GM18907 (cell line): Measurements from ENCODE around the gene ZNF283.
"Not testable (repeated sequence)": the region's sequence is repeated elsewhere in the genome, so short reads cannot be mapped to it uniquely, and the experiment has no call there.

Source experiments
- ATAC-seq: cut with Tn5 transposase; IDR thresholded peaks from one replicate; pipeline ENCODE4 v1.9.1; 2021; ENCODE audit warnings: mild to moderate bottlenecking, moderate library complexity; ENCODE audit not compliant: unreplicated experiment

Gene ZNF283

DNA sequence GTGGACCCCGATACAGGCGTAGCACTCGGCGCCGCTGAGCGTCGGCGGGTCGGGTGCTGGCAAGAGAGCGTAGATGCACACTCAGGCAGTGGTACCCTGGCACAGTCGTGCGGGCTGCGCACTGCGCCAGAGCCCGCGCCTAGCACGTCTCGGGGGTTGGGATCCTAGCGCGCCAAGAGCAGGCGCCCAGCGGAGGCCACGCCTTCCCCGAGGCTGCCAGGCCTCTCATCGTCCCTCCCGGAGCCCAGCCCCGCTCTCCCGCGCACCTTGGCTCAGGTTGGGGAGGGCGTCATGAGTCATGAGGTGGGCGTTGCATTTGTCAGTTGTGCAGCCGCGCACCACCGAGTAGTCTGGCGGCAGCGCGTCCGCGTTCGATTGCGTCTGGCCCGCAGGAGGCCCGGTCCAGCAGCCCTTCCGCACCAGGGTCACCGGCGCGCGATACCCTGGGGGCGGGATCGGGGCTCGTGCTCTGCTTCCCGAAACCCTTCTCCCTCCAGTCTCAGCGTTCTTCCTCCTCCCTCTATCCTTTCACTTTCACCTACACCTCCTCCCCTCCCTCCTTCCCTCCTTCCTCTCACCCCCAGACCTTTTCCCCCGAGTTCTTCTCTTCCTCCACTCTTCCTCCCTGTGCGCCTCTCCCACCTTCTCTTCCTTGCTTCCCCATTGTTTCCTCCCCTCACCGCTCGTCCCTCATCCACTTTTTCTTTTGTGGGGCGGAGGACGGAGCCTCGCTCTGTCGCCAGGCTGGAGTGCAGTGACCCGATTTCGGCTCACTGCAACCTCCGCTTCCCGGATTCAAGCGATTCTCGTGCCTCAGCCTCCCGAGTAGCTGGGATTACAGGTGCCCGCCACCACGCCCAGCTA lies 28.3 kb upstream of the ZNF283 start:
- no peak for ATAC-seq

DNA sequence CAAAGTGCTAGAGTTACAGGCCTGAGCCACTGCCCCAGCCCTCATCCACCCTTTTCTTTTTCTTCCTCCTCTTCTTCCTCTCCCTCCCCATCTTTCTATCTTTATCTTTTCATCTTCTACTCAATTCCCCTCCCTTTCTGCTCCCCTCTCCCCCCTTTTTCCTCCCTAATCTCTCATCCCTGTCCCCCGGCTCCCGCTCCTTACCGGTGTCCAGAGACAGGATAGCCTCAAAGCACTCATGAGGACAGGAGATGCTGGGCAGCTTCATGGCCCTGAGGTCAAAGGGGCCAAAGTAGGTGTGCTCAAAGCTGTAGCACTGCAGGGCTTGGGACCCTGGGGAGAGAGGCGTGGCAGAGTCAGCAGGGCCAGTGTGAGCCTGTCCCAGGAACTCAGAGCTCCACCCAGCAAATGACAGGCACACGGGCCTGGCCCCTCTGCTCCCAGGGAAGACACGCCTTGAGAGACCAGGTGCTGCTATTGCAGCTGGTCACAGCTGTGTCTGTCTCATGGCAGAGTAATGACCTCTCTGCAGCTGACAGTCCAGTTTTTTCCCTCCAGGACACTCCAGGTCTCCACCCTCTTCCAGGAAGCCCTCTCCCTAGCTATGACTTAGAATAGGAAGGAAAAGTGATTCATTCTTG lies 27.5 kb upstream of the ZNF283 start:
- no peak for ATAC-seq

DNA sequence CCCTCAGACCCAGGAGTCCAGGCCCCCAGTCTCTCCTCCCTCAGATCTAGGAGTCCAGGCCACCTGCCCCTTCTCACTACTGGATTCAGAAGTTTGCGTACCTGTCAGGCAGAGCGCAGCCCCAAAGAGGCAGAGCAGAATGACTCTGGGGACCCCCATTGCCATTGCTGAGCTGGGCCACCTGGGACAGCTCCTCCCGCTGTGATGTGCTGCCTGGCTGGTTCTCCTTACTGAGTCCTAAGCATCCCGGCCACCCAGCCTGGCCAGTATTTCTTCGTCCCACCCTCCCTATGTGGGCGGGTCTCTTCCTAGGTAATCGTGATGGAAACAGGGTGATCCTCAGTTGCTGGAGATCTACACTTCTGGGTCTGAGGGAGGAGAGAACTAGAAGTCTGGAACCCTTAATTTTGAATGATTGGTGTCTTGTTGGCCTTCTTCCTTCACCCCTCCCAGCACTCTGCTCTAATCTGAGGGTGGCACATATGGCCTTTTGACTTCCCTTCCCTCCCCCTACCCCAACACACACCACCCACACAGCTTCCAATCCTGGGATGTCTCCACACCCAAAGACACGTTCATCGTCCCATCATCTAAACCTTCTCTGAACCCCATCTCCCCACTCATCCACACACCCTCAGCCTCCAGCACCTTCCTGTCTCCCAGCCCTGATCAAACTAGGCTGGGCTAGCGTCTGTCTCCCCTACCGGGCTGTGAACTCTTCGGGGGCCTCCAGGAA lies 24.7 kb upstream of the ZNF283 start, which contains the start of gene LYPD5:
Gene LYPD5, minus strand, starts transcription at position 232 of the 736 bp plus-strand sequence. Its CDS starts 67 bp downstream, at position 165.
- ATAC-seq, result no peak

DNA sequence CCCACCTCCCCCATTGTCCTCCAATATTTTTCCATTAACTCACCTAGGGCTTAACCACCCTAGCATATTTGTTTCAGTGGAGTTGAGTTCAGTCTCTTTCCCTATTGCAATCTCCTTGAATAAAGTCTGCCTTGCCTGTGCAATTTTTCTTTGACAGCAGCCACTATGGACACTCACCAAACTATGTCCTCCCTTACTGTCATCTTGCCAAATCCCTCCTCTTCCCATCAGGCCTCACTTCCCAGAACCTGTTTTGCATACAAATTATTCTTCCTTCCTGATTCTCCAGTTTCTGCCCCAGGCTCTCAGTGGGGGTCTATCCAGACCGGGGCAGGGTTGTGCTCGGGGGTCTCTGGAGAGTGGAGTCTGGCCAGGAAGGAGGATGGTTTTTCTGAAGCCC lies 22.7 kb upstream of the ZNF283 start:
- no peak for ATAC-seq

DNA sequence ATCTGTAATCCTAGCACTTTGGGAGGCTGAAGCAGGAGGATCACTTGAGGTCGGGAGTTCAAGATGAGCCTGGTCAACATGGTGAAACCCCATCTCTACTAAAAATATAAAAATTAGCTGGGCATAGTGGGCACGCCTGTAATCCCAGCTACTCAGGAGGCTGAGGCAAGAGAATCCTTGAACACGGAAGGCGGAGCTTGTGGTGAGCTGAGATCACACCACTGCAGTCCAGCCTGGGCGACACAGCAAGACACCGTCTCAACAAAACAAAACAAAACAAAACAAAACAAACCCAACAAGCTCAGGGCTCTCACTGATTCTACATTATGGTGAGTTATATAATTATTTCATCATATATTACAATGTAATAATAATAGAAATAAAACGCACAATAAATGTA lies 20.7 kb upstream of the ZNF283 start:
- ATAC-seq, result not testable (repeated sequence)

DNA sequence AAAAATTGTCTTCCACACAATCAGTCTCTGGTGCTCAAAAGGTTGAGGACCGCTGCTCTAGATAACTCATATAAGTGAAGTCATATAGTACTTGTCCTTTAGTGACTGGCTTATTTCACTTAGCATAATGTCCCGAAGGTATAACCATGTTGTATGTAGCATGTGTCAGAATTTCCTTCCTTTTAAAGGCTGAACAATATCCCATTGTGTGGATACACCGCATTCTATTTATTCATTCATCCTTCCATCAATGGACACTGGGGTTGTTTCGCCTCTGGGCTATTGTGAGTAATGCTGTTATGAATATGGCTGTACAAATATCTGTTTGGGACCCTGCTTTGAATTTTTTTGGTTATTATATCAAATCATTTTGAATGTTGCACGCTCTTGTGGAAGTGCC lies 20.3 kb upstream of the ZNF283 start:
- no peak for ATAC-seq

DNA sequence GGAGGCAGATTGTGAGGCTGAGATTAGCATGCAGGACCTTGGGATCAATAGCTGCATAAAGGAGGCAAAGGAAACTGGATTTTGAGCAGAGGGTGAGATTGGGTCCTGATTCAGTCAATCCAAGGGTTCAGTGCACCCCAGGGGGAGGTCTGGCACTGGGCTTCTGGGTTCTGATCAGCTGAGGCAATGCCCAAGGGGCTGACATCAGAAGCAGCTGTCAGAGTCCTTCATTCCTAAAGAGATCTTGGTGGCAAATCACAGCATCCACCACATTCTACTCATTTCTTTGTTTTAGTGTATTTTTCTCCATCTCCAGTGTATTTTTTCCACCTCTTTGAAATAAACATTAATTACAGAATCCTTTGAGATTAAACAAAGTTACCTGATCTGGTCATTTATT lies 19.5 kb upstream of the ZNF283 start:
- no peak for ATAC-seq

DNA sequence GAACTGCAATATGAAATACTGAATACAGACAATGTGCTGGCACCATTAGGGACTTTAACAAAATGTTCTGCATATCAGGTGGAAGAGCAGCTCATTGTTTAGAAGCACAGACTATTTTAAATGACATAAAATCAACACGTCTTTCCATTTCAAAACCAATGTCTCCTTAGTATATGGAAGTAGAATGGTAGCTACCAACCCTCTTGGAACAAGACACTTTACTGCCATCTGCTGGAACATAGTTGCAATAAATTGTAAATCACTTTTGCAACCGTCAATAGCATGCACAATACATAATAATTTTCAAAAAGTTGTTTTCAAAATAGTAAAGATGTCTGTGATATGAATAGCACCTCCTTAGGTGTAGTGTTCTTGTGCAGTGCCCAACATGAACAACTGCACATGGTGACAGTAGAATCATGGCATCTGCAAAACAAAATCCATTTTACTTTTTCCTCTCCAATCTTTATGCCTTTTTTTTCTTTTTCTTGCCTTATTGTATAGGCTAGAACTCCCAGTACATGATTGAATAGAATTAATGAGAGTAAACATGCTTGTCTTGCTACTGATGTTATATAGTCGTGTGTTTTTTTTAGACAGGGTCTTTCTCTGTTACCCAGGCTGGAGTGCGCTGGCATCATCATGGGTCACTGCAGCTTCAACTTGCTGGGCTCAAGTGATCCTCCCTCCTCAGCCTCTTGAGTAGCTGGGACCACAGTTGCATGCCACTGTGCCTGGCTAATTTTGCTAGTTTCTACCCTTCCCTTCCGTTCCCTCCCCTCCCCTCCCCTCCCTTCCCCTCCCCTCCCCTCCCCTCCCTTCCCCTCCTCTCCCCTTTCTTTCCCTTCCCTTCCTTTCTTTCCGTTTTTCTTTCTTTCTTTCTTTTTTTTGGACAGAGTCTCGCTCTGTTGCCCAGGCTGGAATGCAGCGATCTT lies 17.1 kb upstream of the ZNF283 start:
- ATAC-seq, result no peak

DNA sequence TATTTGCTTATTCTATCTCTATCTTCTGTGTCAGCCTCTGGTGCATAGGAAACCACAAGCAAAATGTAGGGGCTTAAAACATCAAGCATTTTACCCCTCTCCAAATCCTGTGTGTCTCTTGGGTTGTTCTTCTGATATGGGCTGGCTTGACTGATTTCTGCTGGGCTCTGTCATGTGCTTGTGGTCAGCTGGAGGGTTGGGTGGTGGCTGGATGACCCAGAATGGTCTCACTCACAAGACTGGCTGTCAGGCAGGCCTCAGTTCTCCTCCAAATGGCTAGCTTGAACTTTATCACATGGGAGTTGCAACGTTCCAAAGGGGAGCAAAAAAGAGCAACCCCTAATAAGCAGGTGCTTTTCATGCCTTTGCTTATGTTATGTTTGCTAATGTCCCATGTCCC lies 15.3 kb upstream of the ZNF283 start:
- no peak for ATAC-seq

DNA sequence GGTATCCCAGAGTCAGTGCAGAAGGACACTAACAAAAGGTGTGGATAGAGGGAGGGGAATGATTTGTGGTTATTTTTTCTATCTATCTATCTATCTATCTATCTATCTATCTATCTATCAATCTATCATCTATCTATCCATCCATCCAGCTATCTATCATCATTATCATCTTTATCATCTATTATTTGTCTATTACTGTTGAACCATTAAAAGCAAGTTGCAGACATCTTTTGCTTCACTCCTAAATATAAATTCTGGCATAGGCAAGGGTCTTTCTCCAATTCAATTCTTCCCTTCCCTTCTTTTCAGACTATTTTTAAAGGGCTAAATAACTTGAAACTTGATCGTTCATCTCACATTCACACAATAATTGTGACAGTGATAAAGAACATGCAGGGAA lies 14.9 kb upstream of the ZNF283 start:
- no peak for ATAC-seq

DNA sequence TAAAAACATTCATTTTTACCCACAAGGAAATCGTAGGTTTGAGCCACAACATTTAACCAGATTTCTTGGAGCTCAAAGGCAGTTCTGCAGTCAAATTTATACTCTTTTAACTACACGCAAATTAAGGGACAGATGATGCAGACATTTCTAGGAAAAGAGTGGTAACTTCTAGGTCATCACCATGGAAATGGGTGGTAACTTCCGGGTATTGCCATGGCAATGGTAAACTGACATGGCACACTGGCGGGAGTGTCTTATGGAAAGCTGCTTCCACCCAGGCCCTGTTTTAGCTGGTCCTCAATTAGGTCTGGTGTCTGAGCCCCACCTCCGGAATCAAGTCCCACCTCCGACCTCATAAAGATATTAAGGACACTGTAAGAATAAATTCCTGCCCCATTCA lies 14.4 kb upstream of the ZNF283 start:
- ATAC-seq, result no peak

DNA sequence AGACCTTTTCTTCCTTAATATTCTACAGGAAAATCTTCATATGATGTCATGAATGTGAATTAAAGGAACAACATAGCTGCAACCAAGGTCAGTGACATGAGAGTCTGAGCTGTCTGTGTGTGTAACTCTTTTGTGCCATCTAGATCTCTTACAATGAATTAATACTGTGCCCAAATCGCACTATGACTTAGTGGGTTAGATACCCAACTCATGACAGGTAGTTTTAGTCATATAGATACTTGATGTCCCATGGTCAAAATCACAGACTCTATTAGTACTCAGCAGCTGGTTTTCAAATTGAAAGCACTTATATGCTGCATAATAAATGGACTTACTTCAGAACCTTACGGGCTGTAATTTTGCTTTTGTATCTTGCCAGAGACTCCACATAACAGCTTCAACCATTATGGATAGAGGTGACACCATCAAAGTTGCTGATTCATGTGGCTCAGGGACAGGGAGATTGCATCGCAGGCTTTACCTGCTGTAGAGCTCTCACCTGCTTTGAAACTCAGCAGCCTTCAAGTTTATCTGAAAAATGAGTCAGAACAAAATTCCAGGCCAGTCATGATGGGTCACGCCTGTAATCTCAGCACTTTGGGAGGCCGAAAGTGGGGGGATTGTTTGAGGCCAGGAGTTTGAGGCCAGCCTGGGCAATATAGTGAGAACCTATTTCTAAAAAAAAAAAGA lies 12.3 kb upstream of the ZNF283 start:
- ATAC-seq, result no peak

DNA sequence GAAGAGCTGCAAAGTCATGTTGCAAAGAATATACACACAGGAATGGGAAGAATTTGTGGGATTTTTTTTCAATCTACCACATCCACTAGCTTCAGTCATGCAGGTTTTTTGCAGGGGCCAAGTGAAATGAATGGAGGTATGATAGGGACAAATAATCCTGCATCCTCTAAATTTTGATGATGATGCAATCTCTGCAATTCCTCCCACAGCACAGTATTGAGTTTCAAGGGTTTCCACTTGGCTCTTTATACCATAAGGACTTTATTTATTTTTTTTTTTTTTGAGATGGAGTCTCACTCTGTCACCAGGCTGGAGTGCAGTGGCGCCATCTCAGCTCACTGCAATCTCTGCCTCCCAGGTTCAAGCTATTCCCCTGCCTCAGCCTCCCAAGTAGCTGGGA lies 9.7 kb upstream of the ZNF283 start:
- ATAC-seq, result not testable (repeated sequence)

DNA sequence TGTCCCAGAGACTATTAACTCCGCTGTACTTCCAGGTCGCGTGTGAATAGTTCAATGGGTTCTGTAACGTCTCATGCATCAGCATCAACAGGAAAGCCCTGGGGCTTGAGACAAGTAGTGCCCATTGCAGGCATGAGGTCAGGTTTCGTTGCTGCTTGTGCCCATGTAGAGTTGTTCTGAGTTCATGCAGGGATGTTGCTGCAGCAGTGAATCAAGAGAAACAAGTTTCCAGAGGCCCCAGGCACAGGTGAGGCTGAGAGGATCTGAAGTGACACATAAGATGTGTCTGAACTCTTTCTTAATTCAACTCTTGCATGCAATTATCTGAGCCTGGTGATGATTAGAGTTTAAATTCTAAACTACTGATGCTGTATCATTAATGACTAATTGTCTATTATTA lies 8.6 kb upstream of the ZNF283 start:
- ATAC-seq, result no peak

DNA sequence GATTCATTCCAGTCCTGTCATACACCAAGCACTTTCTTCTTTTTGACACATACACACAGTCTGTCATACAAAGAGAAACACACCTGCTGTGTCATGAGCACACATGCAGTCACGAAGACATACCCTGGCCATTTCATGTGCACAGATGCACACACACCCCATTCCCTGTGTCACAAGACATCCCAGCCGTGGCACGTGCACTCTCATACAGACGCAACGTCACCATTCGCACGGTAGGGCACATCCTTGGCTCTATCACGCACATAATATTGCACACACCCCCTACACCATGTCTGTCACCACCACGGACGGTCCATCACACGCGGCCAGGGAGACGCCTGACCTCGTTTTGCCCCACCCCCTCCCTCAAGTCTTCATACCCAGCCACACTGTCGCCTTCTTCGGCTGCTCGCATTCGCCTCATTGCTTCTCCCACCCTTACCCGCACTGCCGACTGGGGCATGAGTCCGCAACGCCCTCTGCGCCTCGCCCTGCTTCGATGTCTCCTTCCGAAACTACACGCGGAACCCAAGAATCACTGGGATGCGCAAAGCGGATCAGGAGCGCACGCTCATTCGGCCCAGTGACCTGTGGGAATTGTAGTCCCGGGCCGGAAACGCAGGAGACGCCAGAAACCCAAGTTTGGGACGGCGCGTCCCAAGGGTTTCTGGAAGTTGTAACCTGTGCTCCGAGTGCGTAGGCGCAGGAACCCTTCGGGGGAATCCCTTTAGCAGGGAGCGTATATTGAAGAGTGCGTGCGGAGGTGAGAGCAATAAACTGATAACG lies 6.8 kb upstream of the ZNF283 start:
- no peak for ATAC-seq

DNA sequence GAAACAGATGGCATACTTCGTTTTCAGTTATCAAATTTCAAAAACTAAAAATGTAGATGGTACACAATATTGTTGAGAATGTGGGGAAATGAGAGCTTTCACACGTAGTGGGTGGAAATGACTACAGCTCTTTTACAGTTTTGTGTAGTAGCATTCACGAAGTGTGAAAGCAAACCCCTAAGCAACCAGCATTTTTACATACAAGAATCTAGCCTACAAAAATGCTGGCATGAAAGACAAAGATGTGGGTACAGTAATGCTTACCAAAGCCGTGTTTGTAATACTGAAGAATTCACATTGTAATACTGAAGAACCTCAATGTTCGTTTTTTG lies 6.3 kb upstream of the ZNF283 start:
- ATAC-seq, result no peak

DNA sequence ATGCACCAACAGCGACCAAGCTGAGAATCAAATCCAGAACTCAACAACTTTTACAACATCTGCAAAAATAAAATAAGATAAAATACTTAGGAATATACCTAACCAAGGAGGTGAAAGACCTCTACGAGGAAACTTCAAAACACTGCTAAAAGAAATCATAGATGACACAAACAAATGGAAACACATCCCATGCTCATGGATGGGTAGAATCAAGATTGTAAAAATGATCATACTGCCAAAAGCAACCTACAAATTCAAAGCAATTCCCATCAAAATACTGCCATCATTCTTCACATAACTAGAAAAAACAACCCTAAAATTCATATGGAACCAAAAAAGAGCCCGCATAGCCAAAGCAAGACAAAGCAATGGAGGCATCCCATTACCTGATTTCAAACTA lies 3.3 kb upstream of the ZNF283 start:
- not testable (repeated sequence) for ATAC-seq

DNA sequence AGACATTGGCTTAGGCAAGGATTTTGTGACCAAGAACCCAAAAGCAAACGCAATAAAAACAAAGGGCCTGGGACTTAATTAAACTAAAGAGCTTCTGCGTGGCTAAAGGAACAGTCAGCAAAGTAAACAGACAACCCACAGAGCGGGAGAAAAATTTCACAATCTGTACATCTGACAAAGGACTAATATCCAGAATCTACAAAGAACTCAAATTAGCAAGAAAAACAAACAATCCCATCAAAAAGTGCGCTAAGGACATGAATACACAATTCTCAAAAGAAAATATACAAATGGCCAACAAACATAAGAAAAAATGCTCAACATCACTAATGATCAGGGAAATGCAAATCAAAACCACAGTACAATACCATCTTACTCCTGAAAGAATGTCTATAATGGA lies 2.5 kb upstream of the ZNF283 start:
- ATAC-seq, result not testable (repeated sequence)

DNA sequence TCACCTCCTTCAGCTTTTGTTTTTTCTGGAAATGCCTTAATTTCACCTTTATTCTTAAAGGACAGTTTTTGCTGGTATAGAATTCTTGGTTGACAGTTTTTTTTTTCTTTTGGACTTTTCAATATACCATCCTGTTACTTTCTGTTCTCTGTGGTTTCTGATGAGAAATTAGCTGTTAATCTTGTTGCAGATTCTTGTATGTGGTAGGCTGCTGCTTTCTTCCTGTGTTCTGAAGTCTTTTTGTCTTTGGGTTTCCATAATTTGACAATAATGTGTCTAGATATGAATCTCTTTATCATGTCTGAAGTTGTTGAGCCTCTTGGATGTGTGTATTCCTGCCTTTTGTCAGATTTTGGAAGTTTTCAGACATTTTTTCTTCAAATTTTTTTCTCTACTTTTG lies 12.0 kb downstream of the ZNF283 start:
- ATAC-seq, result no peak
